Panc1 (cell line): ENCODE results near the gene C17orf67. TPM values are rescaled to one million over a fixed set of nuclear protein-coding genes. Genes with fewer than 3 reads are reported as not detected.

ENCODE experiments used
- ATAC-seq: fragments of 200-7000 bp; cut with Tn5 transposase; 2 replicates; pipeline ENCODE4 v1.9.1; 2020; ENCODE audit warnings: mild to moderate bottlenecking, moderate library complexity
- BruUV-seq: library from RNA; stranded (reverse); fragments of 400-500 nt; replicated peaks from 2 replicates; lab custom pipeline; 2021; lab: Mats Ljungman, UMichigan
- CTCF ChIA-PET: fragments of 300-600 bp; sonication (Branson Sonifier 250); formaldehyde crosslinking; loops from one replicate; lab custom pipeline; 2022; ENCODE audit warnings: antibody characterized with exemption; lab: Charles Lee
- POLR2A ChIA-PET: fragments of 300-600 bp; sonication (Branson Sonifier 250); formaldehyde crosslinking; loops from one replicate; lab custom pipeline; 2022; ENCODE audit warnings: antibody characterized with exemption; lab: Charles Lee
- DNase-seq: peaks from one replicate; pipeline ENCODE4 v3.0.0-alpha.2; 2010; ENCODE audit warnings: low read depth, low spot score
- H3K27ac ChIP-seq: 2 replicates; pipeline ENCODE4 v1.5.1; 2011; ENCODE audit warnings: mild to moderate bottlenecking, low read length, inconsistent platforms
- H3K27me3 ChIP-seq: fragments of 200-500 bp; sonication (Bioruptor generic); 2 replicates; pipeline ENCODE4 v1.6.0; 2014; ENCODE audit warnings: low read length, inconsistent platforms; ENCODE audit not compliant: control insufficient read depth, insufficient read depth
- H3K36me3 ChIP-seq: fragments of 200-500 bp; sonication (Bioruptor generic); 2 replicates; pipeline ENCODE4 v1.5.1; 2014; ENCODE audit warnings: inconsistent platforms, mild to moderate bottlenecking, low read length, moderate library complexity; ENCODE audit not compliant: control insufficient read depth, insufficient read depth
- H3K4me1 ChIP-seq: 2 replicates; pipeline ENCODE4 v1.5.1; 2011; ENCODE audit warnings: inconsistent platforms, mild to moderate bottlenecking, low read length, moderate library complexity; ENCODE audit not compliant: control insufficient read depth, insufficient read depth
- H3K4me3 ChIP-seq, 2 experiments: 2 replicates each; pipeline ENCODE4 v1.5.1; 2011 to 2012; ENCODE audit warnings: low read depth in 2 of 2, low read length in 2 of 2, mild to moderate bottlenecking in 2 of 2, inconsistent platforms in 1 of 2, moderate library complexity in 1 of 2
- H3K9me3 ChIP-seq: fragments of 200-500 bp; sonication (Bioruptor generic); 2 replicates; pipeline ENCODE4 v1.5.1; 2014; ENCODE audit warnings: low read depth, mild to moderate bottlenecking, inconsistent platforms, low read length, moderate library complexity; ENCODE audit not compliant: control insufficient read depth, insufficient read depth
- CTCF ChIP-seq: fragments of 450-650 bp; IDR thresholded peaks from 2 replicates; pipeline ENCODE4 v1.5.1; 2017; ENCODE audit warnings: mild to moderate bottlenecking
- POLR2AphosphoS5 ChIP-seq: IDR thresholded peaks from 2 replicates; pipeline ENCODE4 v1.6.1; 2012; ENCODE audit warnings: mild to moderate bottlenecking, low read depth, low read length, moderate library complexity
- REST ChIP-seq, 2 experiments: IDR thresholded peaks; 2 replicates each; pipeline ENCODE4 v1.6.1; 2011 to 2012; ENCODE audit warnings: low read depth in 2 of 2, control low read depth in 1 of 2, low read length in 1 of 2, mild to moderate bottlenecking in 1 of 2, moderate library complexity in 1 of 2; ENCODE audit not compliant: insufficient read depth in 1 of 2
- SIN3A ChIP-seq: IDR thresholded peaks from 2 replicates; pipeline ENCODE4 v1.6.1; 2012; ENCODE audit warnings: low read depth, mild to moderate bottlenecking, low read length, moderate library complexity, borderline replicate concordance; ENCODE audit not compliant: insufficient read depth
- TCF7L2 ChIP-seq: IDR thresholded peaks from 2 replicates; pipeline ENCODE4 v1.6.1; 2011; ENCODE audit warnings: mild to moderate bottlenecking, low read depth, low read length, inconsistent platforms
- in situ Hi-C: cut with HindIII; loops from 2 replicates; pipeline ENCODE4 v1.10.0; 2016; ENCODE audit warnings: low sequenced_read_pairs, low pct_unique_long_range_greater_than_20kb
- intact Hi-C: fragments of 100-400 bp; cut with micrococcal nuclease; formaldehyde crosslinking; loops from one replicate; pipeline ENCODE4 v1.10.0; 2022; ENCODE audit not compliant: unreplicated experiment
- total RNA-seq: library from RNA; stranded (reverse); gene quantifications from one replicate; pipeline ENCODE4 v1.2.1, GENCODE V29; 2021; ENCODE audit not compliant: unreplicated experiment

Gene C17orf67
- total RNA-seq, 1 experiment from 2014 or later, result 3.4 TPM

GRCh38 chr17:56777859-56778258, 55.9 kb downstream of the C17orf67 start:
- Histone ChIP-seq H3K9me3 (no peaks in the 10 kb centered on the region), H3K36me3 (no peaks in the 10 kb centered on the region), H3K4me1 (peaks cover 11% of the 10 kb centered on the region), H3K27ac (no peak overlapping the region), H3K4me3 (no peak overlapping the region), H3K27me3 (no peaks in the 10 kb centered on the region)
- no TSS peak for BruUV-seq
- DNase-seq (no peak), ATAC-seq (no peak)
- in situ Hi-C loops, result no loop called here
- POLR2A ChIA-PET, result no interaction called here
- TF ChIP-seq CTCF (no peak), POLR2AphosphoS5 (no peak), SIN3A (no peak), REST (IDR thresholded peaks at IDR 0.05; ENCODE audit: insufficient read depth in 1 of 2, low read depth in 2 of 2, low read length in 1 of 2) (no peak), TCF7L2 (no peak)
- intact Hi-C loops, result loop anchor here (10.0 kb wide), 1 partner anchor 93 kb away; no protein-coding TSS in a partner anchor
- CTCF ChIA-PET, result no interaction called here

- peaks cover 1% of the 10 kb centered on the region; the same call in 1 of the 2 replicates for H3K4me1 ChIP-seq
- H3K4me3 ChIP-seq, result no peak overlapping the region
- in situ Hi-C loops (no loop called here), intact Hi-C loops (loop anchor here (10.0 kb wide), 1 partner anchor 90 kb away; no protein-coding TSS in a partner anchor)
- no TSS peak for BruUV-seq
- ChIA-PET CTCF (no interaction called here), POLR2A (no interaction called here)
- H3K9me3 ChIP-seq, result no peaks in the 10 kb centered on the region
- DNase-seq, result no peak
- H3K36me3 ChIP-seq, result no peaks in the 10 kb centered on the region
- H3K27me3 ChIP-seq, result no peaks in the 10 kb centered on the region
- no peak overlapping the region for H3K27ac ChIP-seq
- no peak for ATAC-seq
- TF ChIP-seq CTCF (no peak), TCF7L2 (no peak)
These were observed 59.1 kb downstream of the C17orf67 start for GRCh38 chr17:56774650-56775049.
